HepG2 (cell line): ENCODE measurements around the gene FRMD4A. TPM values are rescaled to one million over a fixed set of nuclear protein-coding genes. Genes with fewer than 3 reads are reported as not detected.

Source experiments
- ARNT ChIP-seq: fragments of 450-650 bp; IDR thresholded peaks from 2 replicates; pipeline ENCODE4 v1.6.1; 2017
- GPN1 ChIP-seq: sonication (generic); formaldehyde crosslinking; IDR thresholded peaks from 2 replicates; pipeline ENCODE4 v1.5.1; 2020; ENCODE audit warnings: missing genetic modification reagents, borderline replicate concordance
- KMT2B ChIP-seq: IDR thresholded peaks from 2 replicates; pipeline ENCODE4 v1.6.1; 2016; ENCODE audit warnings: missing genetic modification reagents, missing compliant biosample characterization
- NKX3-1 ChIP-seq: sonication (generic); formaldehyde crosslinking; IDR thresholded peaks from 2 replicates; pipeline ENCODE4 v1.5.0; 2020; ENCODE audit warnings: missing genetic modification reagents
- NR1H2 ChIP-seq: sonication (generic); formaldehyde crosslinking; IDR thresholded peaks from 2 replicates; pipeline ENCODE4 v1.8.1; 2022; ENCODE audit warnings: low read depth, missing genetic modification reagents, borderline replicate concordance
- SYNCRIP ChIP-seq: fragments of 200-400 bp; formaldehyde crosslinking; IDR thresholded peaks from 2 replicates; pipeline ENCODE4 v1.6.1; 2018; ENCODE audit warnings: mild to moderate bottlenecking, low read depth, low read length; ENCODE audit not compliant: insufficient read depth
- ZFP37 ChIP-seq: sonication (generic); formaldehyde crosslinking; IDR thresholded peaks from 2 replicates; pipeline ENCODE4 v1.4.0; 2020; ENCODE audit warnings: missing genetic modification reagents, borderline replicate concordance
- ZNF441 ChIP-seq: sonication (generic); formaldehyde crosslinking; IDR thresholded peaks from 2 replicates; pipeline ENCODE4 v1.7.0; 2021; ENCODE audit warnings: missing genetic modification reagents, borderline replicate concordance
- ZSCAN31 ChIP-seq: sonication (generic); formaldehyde crosslinking; IDR thresholded peaks from 2 replicates; pipeline ENCODE4 v1.5.0; 2020; ENCODE audit warnings: low read depth, mild to moderate bottlenecking, missing genetic modification reagents
- polyA plus RNA-seq, 8 experiments: library from polyadenylated mRNA; depleted of rRNA in 3 of 8; stranded (reverse) in 7 of 8; unstranded in 1 of 8; fragments of >200 nt; fragmentation: Illumina TruSeq in 4 of 8; extraction: Trizol in 4 of 8; gene quantifications; 2 replicates each; pipeline versions ENCODE4 v1.2.1 to v1.2.3, GENCODE V29; 2011 to 2016; ENCODE audit warnings: low read depth in 4 of 8, missing spikeins in 1 of 8, mixed read lengths in 1 of 8; ENCODE audit not compliant: insufficient read depth in 1 of 8
- total RNA-seq, 5 experiments: library from RNA; depleted of rRNA; stranded (reverse); fragments of >200 nt; fragmentation: Illumina TruSeq; extraction: Trizol; gene quantifications; 2 replicates each; pipeline ENCODE4 v1.2.3, GENCODE V29; 2016; ENCODE audit warnings: low read depth in 1 of 5
- TF ChIP-seq, protein P1 (sequence below): sonication (generic); formaldehyde crosslinking; IDR thresholded peaks from 2 replicates; pipeline ENCODE4 v1.4.0; 2020; ENCODE audit warnings: mild to moderate bottlenecking, missing genetic modification reagents
- TF ChIP-seq, protein P2 (sequence below): sonication (generic); formaldehyde crosslinking; IDR thresholded peaks from 2 replicates; pipeline ENCODE4 v1.4.0; 2020; ENCODE audit warnings: missing genetic modification reagents, borderline replicate concordance
- TF ChIP-seq, protein P3 (sequence below): IDR thresholded peaks from 2 replicates; pipeline ENCODE4 v1.6.1; 2016
- TF ChIP-seq, protein P4 (sequence below): sonication (generic); formaldehyde crosslinking; conservative IDR thresholded peaks from 2 replicates; pipeline ENCODE4 v1.8.0; 2022; ENCODE audit warnings: mild to moderate bottlenecking, moderate library complexity, missing genetic modification reagents
- TF ChIP-seq, protein P5 (sequence below): sonication (generic); formaldehyde crosslinking; conservative IDR thresholded peaks from 2 replicates; pipeline ENCODE4 v1.8.0; 2022; ENCODE audit warnings: missing genetic modification reagents
- TF ChIP-seq, protein P6 (sequence below): sonication (generic); formaldehyde crosslinking; IDR thresholded peaks from 2 replicates; pipeline ENCODE4 v1.8.1; 2023; ENCODE audit warnings: missing genetic modification reagents, inconsistent platforms, borderline replicate concordance

Gene FRMD4A
- total and polyA plus RNA-seq, 2 of the 13 experiments (the other 11 are each of a cell fraction or from before 2014, with no cell fraction given) = 0.09 to 0.26 TPM

DNA sequence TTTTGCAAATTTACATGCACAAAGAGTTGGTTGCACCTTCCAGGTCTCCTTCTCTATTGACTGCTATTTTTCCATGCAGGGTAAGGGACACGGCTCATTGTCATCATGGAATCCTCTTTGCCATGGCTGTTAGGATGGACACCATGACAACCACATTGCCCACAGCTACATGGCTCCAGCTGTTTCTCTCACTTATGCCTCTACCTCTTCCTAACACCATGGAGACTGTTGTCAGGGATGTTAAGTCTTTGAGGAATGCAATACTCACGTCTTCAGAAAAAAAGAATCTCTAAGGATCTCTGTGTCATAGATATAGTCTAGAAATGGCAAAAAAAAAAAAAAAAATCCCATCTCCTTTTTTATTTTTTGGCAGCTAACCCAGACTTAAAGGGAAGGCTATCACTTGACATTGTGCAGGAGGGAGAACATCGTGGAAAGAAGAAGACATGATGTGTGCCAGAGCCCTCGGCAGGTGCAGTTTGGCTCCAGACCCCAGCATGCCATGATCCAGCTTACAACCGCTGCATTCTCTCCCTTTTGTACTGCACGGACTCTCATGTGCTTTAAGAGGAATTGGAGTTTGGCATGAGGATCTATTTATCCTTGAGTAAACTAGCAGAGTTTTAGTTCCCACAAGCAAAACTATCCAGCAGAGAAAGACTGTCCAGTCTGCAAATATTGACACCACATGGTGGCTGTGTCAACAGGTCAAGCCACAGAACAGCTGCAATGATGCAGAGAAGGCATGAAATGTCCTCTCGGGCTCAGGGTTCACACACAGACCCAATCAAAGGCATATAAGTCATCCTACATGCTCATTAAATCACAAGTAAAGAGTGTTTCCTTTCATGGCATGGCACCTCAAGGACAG, 70.8 kb downstream of the FRMD4A start (continued):
- TF ChIP-seq SYNCRIP (no peak), NR1H2 (CRISPR knock-in tag) (no peak), ZSCAN31 (CRISPR knock-in tag) (no peak), NKX3-1 (CRISPR knock-in tag) (no peak), ZFP37 (CRISPR knock-in tag) (no peak), ZNF441 (no peak), ARNT (no peak), KMT2B (CRISPR knock-in tag) (no peak), GPN1 (no peak)
- TF ChIP-seq, protein P1, sequence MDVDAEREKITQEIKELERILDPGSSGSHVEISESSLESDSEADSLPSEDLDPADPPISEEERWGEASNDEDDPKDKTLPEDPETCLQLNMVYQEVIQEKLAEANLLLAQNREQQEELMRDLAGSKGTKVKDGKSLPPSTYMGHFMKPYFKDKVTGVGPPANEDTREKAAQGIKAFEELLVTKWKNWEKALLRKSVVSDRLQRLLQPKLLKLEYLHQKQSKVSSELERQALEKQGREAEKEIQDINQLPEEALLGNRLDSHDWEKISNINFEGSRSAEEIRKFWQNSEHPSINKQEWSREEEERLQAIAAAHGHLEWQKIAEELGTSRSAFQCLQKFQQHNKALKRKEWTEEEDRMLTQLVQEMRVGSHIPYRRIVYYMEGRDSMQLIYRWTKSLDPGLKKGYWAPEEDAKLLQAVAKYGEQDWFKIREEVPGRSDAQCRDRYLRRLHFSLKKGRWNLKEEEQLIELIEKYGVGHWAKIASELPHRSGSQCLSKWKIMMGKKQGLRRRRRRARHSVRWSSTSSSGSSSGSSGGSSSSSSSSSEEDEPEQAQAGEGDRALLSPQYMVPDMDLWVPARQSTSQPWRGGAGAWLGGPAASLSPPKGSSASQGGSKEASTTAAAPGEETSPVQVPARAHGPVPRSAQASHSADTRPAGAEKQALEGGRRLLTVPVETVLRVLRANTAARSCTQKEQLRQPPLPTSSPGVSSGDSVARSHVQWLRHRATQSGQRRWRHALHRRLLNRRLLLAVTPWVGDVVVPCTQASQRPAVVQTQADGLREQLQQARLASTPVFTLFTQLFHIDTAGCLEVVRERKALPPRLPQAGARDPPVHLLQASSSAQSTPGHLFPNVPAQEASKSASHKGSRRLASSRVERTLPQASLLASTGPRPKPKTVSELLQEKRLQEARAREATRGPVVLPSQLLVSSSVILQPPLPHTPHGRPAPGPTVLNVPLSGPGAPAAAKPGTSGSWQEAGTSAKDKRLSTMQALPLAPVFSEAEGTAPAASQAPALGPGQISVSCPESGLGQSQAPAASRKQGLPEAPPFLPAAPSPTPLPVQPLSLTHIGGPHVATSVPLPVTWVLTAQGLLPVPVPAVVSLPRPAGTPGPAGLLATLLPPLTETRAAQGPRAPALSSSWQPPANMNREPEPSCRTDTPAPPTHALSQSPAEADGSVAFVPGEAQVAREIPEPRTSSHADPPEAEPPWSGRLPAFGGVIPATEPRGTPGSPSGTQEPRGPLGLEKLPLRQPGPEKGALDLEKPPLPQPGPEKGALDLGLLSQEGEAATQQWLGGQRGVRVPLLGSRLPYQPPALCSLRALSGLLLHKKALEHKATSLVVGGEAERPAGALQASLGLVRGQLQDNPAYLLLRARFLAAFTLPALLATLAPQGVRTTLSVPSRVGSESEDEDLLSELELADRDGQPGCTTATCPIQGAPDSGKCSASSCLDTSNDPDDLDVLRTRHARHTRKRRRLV (CRISPR knock-in tag) = no peak
- TF ChIP-seq, protein P2, sequence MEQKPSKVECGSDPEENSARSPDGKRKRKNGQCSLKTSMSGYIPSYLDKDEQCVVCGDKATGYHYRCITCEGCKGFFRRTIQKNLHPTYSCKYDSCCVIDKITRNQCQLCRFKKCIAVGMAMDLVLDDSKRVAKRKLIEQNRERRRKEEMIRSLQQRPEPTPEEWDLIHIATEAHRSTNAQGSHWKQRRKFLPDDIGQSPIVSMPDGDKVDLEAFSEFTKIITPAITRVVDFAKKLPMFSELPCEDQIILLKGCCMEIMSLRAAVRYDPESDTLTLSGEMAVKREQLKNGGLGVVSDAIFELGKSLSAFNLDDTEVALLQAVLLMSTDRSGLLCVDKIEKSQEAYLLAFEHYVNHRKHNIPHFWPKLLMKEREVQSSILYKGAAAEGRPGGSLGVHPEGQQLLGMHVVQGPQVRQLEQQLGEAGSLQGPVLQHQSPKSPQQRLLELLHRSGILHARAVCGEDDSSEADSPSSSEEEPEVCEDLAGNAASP = peak; percentile 58; the same call in 1 of the 2 replicates
- TF ChIP-seq, protein P3, sequence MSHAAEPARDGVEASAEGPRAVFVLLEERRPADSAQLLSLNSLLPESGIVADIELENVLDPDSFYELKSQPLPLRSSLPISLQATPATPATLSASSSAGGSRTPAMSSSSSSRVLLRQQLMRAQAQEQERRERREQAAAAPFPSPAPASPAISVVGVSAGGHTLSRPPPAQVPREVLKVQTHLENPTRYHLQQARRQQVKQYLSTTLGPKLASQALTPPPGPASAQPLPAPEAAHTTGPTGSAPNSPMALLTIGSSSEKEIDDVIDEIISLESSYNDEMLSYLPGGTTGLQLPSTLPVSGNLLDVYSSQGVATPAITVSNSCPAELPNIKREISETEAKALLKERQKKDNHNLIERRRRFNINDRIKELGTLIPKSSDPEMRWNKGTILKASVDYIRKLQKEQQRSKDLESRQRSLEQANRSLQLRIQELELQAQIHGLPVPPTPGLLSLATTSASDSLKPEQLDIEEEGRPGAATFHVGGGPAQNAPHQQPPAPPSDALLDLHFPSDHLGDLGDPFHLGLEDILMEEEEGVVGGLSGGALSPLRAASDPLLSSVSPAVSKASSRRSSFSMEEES (CRISPR knock-in tag) = peak; percentile 74
- TF ChIP-seq, protein P4, sequence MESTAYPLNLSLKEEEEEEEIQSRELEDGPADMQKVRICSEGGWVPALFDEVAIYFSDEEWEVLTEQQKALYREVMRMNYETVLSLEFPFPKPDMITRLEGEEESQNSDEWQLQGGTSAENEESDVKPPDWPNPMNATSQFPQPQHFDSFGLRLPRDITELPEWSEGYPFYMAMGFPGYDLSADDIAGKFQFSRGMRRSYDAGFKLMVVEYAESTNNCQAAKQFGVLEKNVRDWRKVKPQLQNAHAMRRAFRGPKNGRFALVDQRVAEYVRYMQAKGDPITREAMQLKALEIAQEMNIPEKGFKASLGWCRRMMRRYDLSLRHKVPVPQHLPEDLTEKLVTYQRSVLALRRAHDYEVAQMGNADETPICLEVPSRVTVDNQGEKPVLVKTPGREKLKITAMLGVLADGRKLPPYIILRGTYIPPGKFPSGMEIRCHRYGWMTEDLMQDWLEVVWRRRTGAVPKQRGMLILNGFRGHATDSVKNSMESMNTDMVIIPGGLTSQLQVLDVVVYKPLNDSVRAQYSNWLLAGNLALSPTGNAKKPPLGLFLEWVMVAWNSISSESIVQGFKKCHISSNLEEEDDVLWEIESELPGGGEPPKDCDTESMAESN (CRISPR knock-in tag) = no peak
- TF ChIP-seq, protein P5, sequence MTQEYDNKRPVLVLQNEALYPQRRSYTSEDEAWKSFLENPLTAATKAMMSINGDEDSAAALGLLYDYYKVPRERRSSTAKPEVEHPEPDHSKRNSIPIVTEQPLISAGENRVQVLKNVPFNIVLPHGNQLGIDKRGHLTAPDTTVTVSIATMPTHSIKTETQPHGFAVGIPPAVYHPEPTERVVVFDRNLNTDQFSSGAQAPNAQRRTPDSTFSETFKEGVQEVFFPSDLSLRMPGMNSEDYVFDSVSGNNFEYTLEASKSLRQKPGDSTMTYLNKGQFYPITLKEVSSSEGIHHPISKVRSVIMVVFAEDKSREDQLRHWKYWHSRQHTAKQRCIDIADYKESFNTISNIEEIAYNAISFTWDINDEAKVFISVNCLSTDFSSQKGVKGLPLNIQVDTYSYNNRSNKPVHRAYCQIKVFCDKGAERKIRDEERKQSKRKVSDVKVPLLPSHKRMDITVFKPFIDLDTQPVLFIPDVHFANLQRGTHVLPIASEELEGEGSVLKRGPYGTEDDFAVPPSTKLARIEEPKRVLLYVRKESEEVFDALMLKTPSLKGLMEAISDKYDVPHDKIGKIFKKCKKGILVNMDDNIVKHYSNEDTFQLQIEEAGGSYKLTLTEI (CRISPR knock-in tag) = no peak
- TF ChIP-seq, protein P6, sequence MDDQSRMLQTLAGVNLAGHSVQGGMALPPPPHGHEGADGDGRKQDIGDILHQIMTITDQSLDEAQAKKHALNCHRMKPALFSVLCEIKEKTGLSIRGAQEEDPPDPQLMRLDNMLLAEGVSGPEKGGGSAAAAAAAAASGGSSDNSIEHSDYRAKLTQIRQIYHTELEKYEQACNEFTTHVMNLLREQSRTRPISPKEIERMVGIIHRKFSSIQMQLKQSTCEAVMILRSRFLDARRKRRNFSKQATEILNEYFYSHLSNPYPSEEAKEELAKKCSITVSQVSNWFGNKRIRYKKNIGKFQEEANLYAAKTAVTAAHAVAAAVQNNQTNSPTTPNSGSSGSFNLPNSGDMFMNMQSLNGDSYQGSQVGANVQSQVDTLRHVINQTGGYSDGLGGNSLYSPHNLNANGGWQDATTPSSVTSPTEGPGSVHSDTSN (CRISPR knock-in tag) = no peak
